Large intestine (tissue), 3 donors: ENCODE data around the gene PARP6. TPM values are rescaled to one million over a fixed set of nuclear protein-coding genes. Genes with fewer than 3 reads are reported as not detected.

Experiments used
- DNase-seq, 2 donors: peaks; one replicate each; pipeline versions ENCODE4 v3.0.0 to v3.0.0-alpha.2; 2013
- H3K27ac ChIP-seq: one replicate; pipeline ENCODE4 v1.5.1; 2013; ENCODE audit warnings: low read length
- H3K27me3 ChIP-seq: 2 replicates; pipeline ENCODE4 v1.6.1; 2013; ENCODE audit warnings: low read length; ENCODE audit not compliant: control insufficient read depth, insufficient read depth
- H3K36me3 ChIP-seq: 2 replicates; pipeline ENCODE4 v1.6.1; 2013; ENCODE audit warnings: low read length; ENCODE audit not compliant: control insufficient read depth, insufficient read depth
- H3K4me1 ChIP-seq: one replicate; pipeline ENCODE4 v1.6.1; 2013; ENCODE audit warnings: low read length; ENCODE audit not compliant: control insufficient read depth, insufficient read depth
- H3K4me3 ChIP-seq: one replicate; pipeline ENCODE4 v1.5.1; 2013; ENCODE audit warnings: low read length
- H3K9me3 ChIP-seq: one replicate; pipeline ENCODE4 v1.6.1; 2013; ENCODE audit warnings: mild to moderate bottlenecking, low read depth, low read length, moderate library complexity; ENCODE audit not compliant: control insufficient read depth
- WGBS: methylation state at CpG from one replicate; pipeline ENCODE4 v1.1.5; 2013; ENCODE audit warnings: low lambda C conversion rate; ENCODE audit not compliant: insufficient coverage; 5-methylcytosine and 5-hydroxymethylcytosine counted together
- polyA plus RNA-seq: library from polyadenylated mRNA; unstranded; fragments of 120-200 nt; gene quantifications from one replicate; pipeline ENCODE4 v1.2.1, GENCODE V29; 2013

PARP6 gene
- polyA plus RNA-seq, 1 donor, result 74.3 TPM

- Histone ChIP-seq H3K4me1 (peaks cover 33% of the 10 kb centered on the region), H3K9me3 (no peaks in the 10 kb centered on the region), H3K4me3 (peak within 1 kb of the TSS; percentile 85), H3K27ac (peak within 1 kb of the TSS; percentile 96), H3K27me3 (no peaks in the 10 kb centered on the region), H3K36me3 (no peaks in the 10 kb centered on the region)
- no CpG with 5 or more reads among the region's 67 CpGs for WGBS
- DNase-seq, result peak; percentile 95 to 100
Observed at GRCh38 chr15:72231066-72231832, 41.1 kb downstream of the PARP6 start, which contains the start of gene PKM. Gene PKM, minus strand, starts transcription at chr15:72231190. Its CDS starts 12,093 bp downstream, at chr15:72219097.

- Histone ChIP-seq H3K4me1 (peaks cover 33% of the 10 kb centered on the region), H3K27ac (peak overlapping the region; percentile 96), H3K4me3 (peak overlapping the region; percentile 85), H3K36me3 (no peaks in the 10 kb centered on the region), H3K27me3 (no peaks in the 10 kb centered on the region), H3K9me3 (no peaks in the 10 kb centered on the region)
- DNase-seq, result peak; percentile 85 to 92
- WGBS, result 3% methylated on average over 13 of the region's 79 CpGs
Observed at GRCh38 chr15:72230197-72231065, 41.9 kb downstream of the PARP6 start.

- H3K9me3 ChIP-seq, result no peaks in the 10 kb centered on the region
- H3K4me1 ChIP-seq, result peaks cover 33% of the 10 kb centered on the region
- no peak for DNase-seq
- peak overlapping the region; percentile 85 for H3K4me3 ChIP-seq
- WGBS, result no CpG with 5 or more reads among the region's 29 CpGs
- H3K36me3 ChIP-seq, result no peaks in the 10 kb centered on the region
- peak overlapping the region; percentile 96 for H3K27ac ChIP-seq
- H3K27me3 ChIP-seq, result no peaks in the 10 kb centered on the region
Observed at GRCh38 chr15:72229947-72230196, 42.5 kb downstream of the PARP6 start.

DNA sequence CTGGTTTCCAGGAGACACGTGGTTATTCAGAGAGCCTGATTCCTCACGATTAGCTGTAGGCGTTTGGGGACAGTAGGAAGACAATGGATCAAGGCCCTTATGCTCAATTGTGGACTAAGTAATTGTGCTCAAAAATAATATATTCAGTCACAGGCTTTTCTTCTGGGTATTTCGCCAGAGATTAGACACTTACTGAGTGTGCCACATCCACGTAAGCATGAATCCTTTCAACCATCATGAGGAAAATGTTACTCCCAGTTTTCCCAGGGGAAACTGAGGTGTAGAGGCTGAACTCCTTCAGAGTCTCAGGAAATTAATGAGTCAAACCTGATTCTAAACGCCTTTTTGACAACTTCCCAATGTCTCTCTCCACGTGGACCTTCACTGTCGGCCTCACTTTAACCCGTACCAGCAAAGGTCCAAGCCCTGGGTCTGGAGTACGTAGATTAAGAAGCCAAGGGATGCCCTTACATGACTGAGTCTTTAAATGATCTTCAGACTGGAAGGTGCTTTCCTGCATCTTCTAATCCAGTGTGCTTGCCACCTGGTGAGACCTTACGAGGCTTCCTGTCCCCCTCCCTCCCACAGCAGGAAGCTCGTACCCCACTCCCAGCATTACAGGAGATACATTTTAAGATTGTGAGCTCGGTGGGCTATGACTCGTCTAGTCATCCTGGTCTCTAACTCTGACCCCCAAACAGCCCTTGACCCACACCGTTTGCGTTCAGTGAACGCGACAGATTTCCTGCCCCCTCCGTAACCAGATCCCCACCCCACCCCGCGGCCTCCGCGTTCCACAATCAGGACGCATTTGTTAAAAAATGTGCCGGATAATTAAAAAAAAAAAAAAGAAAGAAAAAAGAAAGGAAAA lies 43.0 kb downstream of the PARP6 start:
- Histone ChIP-seq H3K36me3 (peaks cover 2% of the 10 kb centered on the region), H3K9me3 (no peaks in the 10 kb centered on the region), H3K27me3 (no peaks in the 10 kb centered on the region), H3K27ac (peak overlapping the region; percentile 96), H3K4me1 (peaks cover 33% of the 10 kb centered on the region), H3K4me3 (peak overlapping the region; percentile 85)
- peak in 1 of 2 donors; percentile 44 for DNase-seq
- 0% methylated on average over 1 of the region's 25 CpGs for WGBS

GRCh38 chr15:72227720-72228119 lies 44.6 kb downstream of the PARP6 start:
- peak overlapping the region; percentile 65 for H3K27ac ChIP-seq
- H3K36me3 ChIP-seq, result peaks cover 9% of the 10 kb centered on the region
- H3K27me3 ChIP-seq, result no peaks in the 10 kb centered on the region
- H3K4me3 ChIP-seq, result no peak overlapping the region
- peaks cover 33% of the 10 kb centered on the region for H3K4me1 ChIP-seq
- no peaks in the 10 kb centered on the region for H3K9me3 ChIP-seq
- WGBS, result no CpG with 5 or more reads among the region's 4 CpGs
- no peak for DNase-seq

- Histone ChIP-seq H3K9me3 (no peaks in the 10 kb centered on the region), H3K27ac (peak overlapping the region; percentile 65), H3K36me3 (peaks cover 12% of the 10 kb centered on the region), H3K4me1 (peaks cover 28% of the 10 kb centered on the region), H3K27me3 (no peaks in the 10 kb centered on the region), H3K4me3 (no peak overlapping the region)
- DNase-seq, result peak in 1 of 2 donors; percentile 73
- WGBS, result no CpG with 5 or more reads among the region's 8 CpGs
Observed at GRCh38 chr15:72227192-72227586, 45.2 kb downstream of the PARP6 start.

DNA sequence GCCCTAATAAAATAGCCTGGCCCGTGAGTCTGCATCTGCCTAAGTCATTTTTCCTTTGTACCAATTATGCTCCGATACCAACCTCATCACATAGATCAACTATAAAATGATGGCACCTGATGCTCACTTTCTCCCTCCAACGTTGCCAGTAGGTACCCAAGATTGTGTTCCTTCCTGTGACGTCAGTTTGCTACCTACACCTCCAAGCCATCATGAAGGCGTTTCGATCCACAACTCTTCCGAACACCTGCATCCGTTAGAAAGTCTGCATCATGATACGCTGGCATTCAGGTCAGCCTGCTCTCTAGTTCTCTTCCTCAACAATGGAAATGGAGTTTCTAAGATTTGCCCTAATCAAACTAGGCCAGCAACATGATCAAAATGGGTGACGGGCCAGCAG lies 49.1 kb downstream of the PARP6 start:
- H3K4me1 ChIP-seq, result peaks cover 42% of the 10 kb centered on the region

DNA sequence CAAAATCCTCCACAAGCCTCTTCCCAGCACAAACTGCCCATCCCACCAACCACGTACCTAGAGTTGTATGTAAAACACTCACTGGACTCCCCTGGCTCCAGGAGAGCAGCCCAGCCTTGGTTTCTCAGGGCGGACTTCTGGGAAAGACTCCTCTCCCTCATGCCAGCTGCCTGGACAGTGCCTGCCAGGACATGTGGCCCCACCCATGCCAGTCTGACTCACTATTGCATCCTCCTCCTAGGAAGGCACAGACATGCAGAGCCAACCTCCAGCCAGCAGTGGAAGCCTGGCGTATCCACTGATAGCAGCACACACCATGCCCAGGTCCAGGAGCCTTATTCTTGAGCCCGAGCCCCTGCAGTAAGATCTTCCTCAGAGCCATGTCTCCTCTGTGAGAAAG lies 50.0 kb downstream of the PARP6 start:
- Histone ChIP-seq H3K36me3 (peaks cover 32% of the 10 kb centered on the region), H3K9me3 (no peaks in the 10 kb centered on the region), H3K4me3 (no peak overlapping the region), H3K4me1 (peaks cover 38% of the 10 kb centered on the region), H3K27ac (no peak overlapping the region), H3K27me3 (no peaks in the 10 kb centered on the region)
- no CpG with 5 or more reads among the region's 4 CpGs for WGBS
- DNase-seq, result no peak

More for the DNA sequence above, 49.1 kb downstream of the PARP6 start:
- no peaks in the 10 kb centered on the region for H3K27me3 ChIP-seq
- no peaks in the 10 kb centered on the region for H3K9me3 ChIP-seq
- WGBS, result 100% methylated on average over 2 of the region's 10 CpGs
- no peak overlapping the region for H3K27ac ChIP-seq
- H3K36me3 ChIP-seq, result peaks cover 27% of the 10 kb centered on the region
- no peak for DNase-seq
- no peak overlapping the region for H3K4me3 ChIP-seq

- H3K27ac ChIP-seq, result peak overlapping the region; percentile 8
- peaks cover 49% of the 10 kb centered on the region for H3K36me3 ChIP-seq
- H3K4me1 ChIP-seq, result peaks cover 36% of the 10 kb centered on the region
- no peak for DNase-seq
- H3K9me3 ChIP-seq, result no peaks in the 10 kb centered on the region
- WGBS, result no CpG with 5 or more reads among the region's 1 CpG
- no peak overlapping the region for H3K4me3 ChIP-seq
- no peaks in the 10 kb centered on the region for H3K27me3 ChIP-seq
Observed at GRCh38 chr15:72220687-72221086, 51.7 kb downstream of the PARP6 start.

DNA sequence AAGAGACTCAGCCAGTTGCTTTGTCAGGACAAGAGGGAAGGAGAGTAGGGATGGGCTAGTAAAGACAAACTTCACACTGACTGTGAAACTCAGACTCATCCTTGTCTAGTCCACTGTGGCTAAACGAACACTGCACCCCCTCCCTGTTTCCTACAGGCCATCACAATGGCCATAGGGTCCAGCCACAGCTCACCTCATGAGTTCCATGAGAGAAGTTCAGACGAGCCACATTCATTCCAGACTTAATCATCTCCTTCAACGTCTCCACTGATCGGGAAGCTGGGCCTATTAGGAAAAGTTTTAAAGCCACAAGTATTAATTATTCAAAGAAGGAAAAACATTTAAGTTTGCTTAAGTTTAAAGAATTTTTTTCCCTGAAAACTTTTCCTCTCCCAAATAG lies 55.1 kb downstream of the PARP6 start:
- H3K36me3 ChIP-seq, result peaks cover 54% of the 10 kb centered on the region
- WGBS, result no CpG with 5 or more reads among the region's 4 CpGs
- peaks cover 38% of the 10 kb centered on the region for H3K4me1 ChIP-seq

More for the DNA sequence above, 55.1 kb downstream of the PARP6 start:
- no peaks in the 10 kb centered on the region for H3K27me3 ChIP-seq
- no peak for DNase-seq
- H3K9me3 ChIP-seq, result no peaks in the 10 kb centered on the region
- H3K27ac ChIP-seq, result no peak overlapping the region
- H3K4me3 ChIP-seq, result no peak overlapping the region
